HEK293T (cell line): ENCODE results near the gene STK24.
"Not testable (repeated sequence)": the region's sequence is repeated elsewhere in the genome, so short reads cannot be mapped to it uniquely, and the experiment has no call there.

ENCODE experiments used
- CTCF ChIA-PET: fragments of 350-600 bp; formaldehyde crosslinking; extraction: SDS; loops from one replicate; lab custom pipeline; 2021; ENCODE audit warnings: antibody characterized with exemption, inconsistent platforms; lab: Yijun Ruan, JAX
- POLR2A ChIA-PET: fragments of 350-600 bp; formaldehyde crosslinking; extraction: SDS; loops from one replicate; lab custom pipeline; 2020; ENCODE audit warnings: antibody characterized with exemption, inconsistent platforms; lab: Yijun Ruan, JAX
- DNase-seq: peaks from one replicate; pipeline ENCODE4 v3.0.0; 2012; ENCODE audit warnings: mixed read lengths; ENCODE audit errors: extremely low spot score
- ARNT ChIP-seq: fragments of 450-650 bp; IDR thresholded peaks from 2 replicates; pipeline ENCODE4 v1.6.1; 2017; ENCODE audit warnings: mild to moderate bottlenecking
- BHLHE40 ChIP-seq: fragments of 450-650 bp; IDR thresholded peaks from 2 replicates; pipeline ENCODE4 v1.6.1; 2016; ENCODE audit warnings: mild to moderate bottlenecking, moderate library complexity, borderline replicate concordance
- CTBP1 ChIP-seq: fragments of 450-650 bp; IDR thresholded peaks from 2 replicates; pipeline ENCODE4 v1.6.1; 2016; ENCODE audit warnings: borderline replicate concordance
- ELF4 ChIP-seq: fragments of 450-650 bp; IDR thresholded peaks from 2 replicates; pipeline ENCODE4 v1.6.1; 2017; ENCODE audit warnings: antibody characterized with exemption
- FOXA1 ChIP-seq: fragments of 450-650 bp; IDR thresholded peaks from 2 replicates; pipeline ENCODE4 v1.6.1; 2016; ENCODE audit warnings: mild to moderate bottlenecking
- FOXK2 ChIP-seq: fragments of 450-650 bp; IDR thresholded peaks from 2 replicates; pipeline ENCODE4 v1.6.1; 2016; ENCODE audit warnings: mild to moderate bottlenecking
- FOXM1 ChIP-seq: fragments of 450-650 bp; IDR thresholded peaks from 2 replicates; pipeline ENCODE4 v1.6.1; 2017; ENCODE audit warnings: mild to moderate bottlenecking, borderline replicate concordance
- HDGF ChIP-seq: fragments of 450-650 bp; IDR thresholded peaks from 2 replicates; pipeline ENCODE4 v1.6.1; 2017; ENCODE audit warnings: antibody characterized with exemption, borderline replicate concordance
- L3MBTL2 ChIP-seq: fragments of 450-650 bp; conservative IDR thresholded peaks from 2 replicates; pipeline ENCODE4 v1.6.1; 2016; ENCODE audit warnings: mild to moderate bottlenecking
- LEF1 ChIP-seq: fragments of 450-650 bp; IDR thresholded peaks from 2 replicates; pipeline ENCODE4 v1.6.1; 2017; ENCODE audit warnings: mild to moderate bottlenecking, borderline replicate concordance
- NFRKB ChIP-seq: fragments of 450-650 bp; IDR thresholded peaks from 2 replicates; pipeline ENCODE4 v1.6.1; 2016; ENCODE audit warnings: mild to moderate bottlenecking, moderate library complexity
- PKNOX1 ChIP-seq: fragments of 450-650 bp; IDR thresholded peaks from 2 replicates; pipeline ENCODE4 v1.6.1; 2016
- SP1 ChIP-seq: fragments of 450-650 bp; IDR thresholded peaks from 2 replicates; pipeline ENCODE4 v1.6.1; 2017
- SUZ12 ChIP-seq: fragments of 450-650 bp; IDR thresholded peaks from 2 replicates; pipeline ENCODE4 v1.6.1; 2016; ENCODE audit warnings: mild to moderate bottlenecking
- TARDBP ChIP-seq: fragments of 450-650 bp; IDR thresholded peaks from 2 replicates; pipeline ENCODE4 v1.6.1; 2016
- ZNF384 ChIP-seq: fragments of 450-650 bp; IDR thresholded peaks from 2 replicates; pipeline ENCODE4 v1.6.1; 2016

The STK24 gene

GRCh38 chr13:98609756-98610155 is 32.8 kb upstream of the STK24 start:
- ChIA-PET POLR2A (no interaction called here), CTCF (interaction anchor here (1.2 kb wide), 1 partner anchor 11 kb away, joined by 3 read pairs; no protein-coding TSS in a partner anchor)
- no peak for TF ChIP-seq TARDBP
- no peak for TF ChIP-seq SUZ12
- TF ChIP-seq L3MBTL2, result no peak
- TF ChIP-seq ARNT, result no peak
- no peak for TF ChIP-seq ZNF384
- TF ChIP-seq ELF4, result no peak
- TF ChIP-seq FOXK2, result no peak
- TF ChIP-seq SP1, result no peak
- TF ChIP-seq LEF1, result no peak
- no peak for TF ChIP-seq HDGF
- no peak for TF ChIP-seq CTBP1
- no peak for DNase-seq

- ChIA-PET CTCF (no interaction called here), POLR2A (no interaction called here)
- DNase-seq, result no peak
- no peak for TF ChIP-seq PKNOX1
- no peak for TF ChIP-seq NFRKB
- no peak for TF ChIP-seq TARDBP
- TF ChIP-seq ELF4, result no peak
- no peak for TF ChIP-seq SUZ12
- no peak for TF ChIP-seq LEF1
- no peak for TF ChIP-seq BHLHE40
- TF ChIP-seq FOXM1, result no peak
- TF ChIP-seq CTBP1, result no peak
- no peak for TF ChIP-seq L3MBTL2
- TF ChIP-seq ARNT, result no peak
Measured at GRCh38 chr13:98606296-98606695, 29.4 kb upstream of the STK24 start.

- no peak for DNase-seq
- CTCF ChIA-PET, result interaction anchor here (0.5 to 0.8 kb wide), 3 partner anchors 10 to 77 kb away, joined by 3 to 4 read pairs (median 3); no protein-coding TSS in a partner anchor
- POLR2A ChIA-PET, result no interaction called here
- TF ChIP-seq ZNF384, result no peak
Measured at GRCh38 chr13:98599502-98600328, 22.8 kb upstream of the STK24 start.

- no peak for DNase-seq
- ChIA-PET POLR2A (no interaction called here), CTCF (interaction anchor here (0.6 to 1.5 kb wide), 7 partner anchors 9 to 309 kb away, joined by 3 to 4 read pairs (median 4); no protein-coding TSS in a partner anchor)
- TF ChIP-seq HDGF (no peak), ELF4 (no peak), FOXK2 (no peak), ZNF384 (no peak), SUZ12 (no peak), CTBP1 (no peak), TARDBP (no peak)
Measured at GRCh38 chr13:98598043-98598442, 21.1 kb upstream of the STK24 start.

GRCh38 chr13:98595134-98595533 is 18.2 kb upstream of the STK24 start:
- DNase-seq, result no peak
- CTCF ChIA-PET, result no interaction called here
- no peak for TF ChIP-seq FOXM1
- TF ChIP-seq BHLHE40, result no peak
- TF ChIP-seq LEF1, result no peak
- no peak for TF ChIP-seq NFRKB
- TF ChIP-seq ELF4, result no peak
- POLR2A ChIA-PET, result no interaction called here

GRCh38 chr13:98592362-98592732 is 15.4 kb upstream of the STK24 start:
- ChIA-PET POLR2A (no interaction called here), CTCF (no interaction called here)
- TF ChIP-seq CTBP1 (no peak), SUZ12 (no peak), FOXK2 (no peak), TARDBP (no peak), LEF1 (no peak), ELF4 (no peak), NFRKB (no peak), FOXM1 (no peak), SP1 (no peak), ARNT (no peak), L3MBTL2 (no peak), ZNF384 (no peak)
- no peak for DNase-seq

- TF ChIP-seq SP1, result no peak
- no peak for TF ChIP-seq ARNT
- no peak for TF ChIP-seq FOXK2
- TF ChIP-seq HDGF, result no peak
- TF ChIP-seq FOXA1, result no peak
- TF ChIP-seq NFRKB, result no peak
- no peak for TF ChIP-seq SUZ12
- TF ChIP-seq TARDBP, result no peak
- TF ChIP-seq CTBP1, result no peak
- no peak for TF ChIP-seq PKNOX1
- no peak for TF ChIP-seq LEF1
- TF ChIP-seq L3MBTL2, result no peak
- ChIA-PET POLR2A (no interaction called here), CTCF (no interaction called here)
- DNase-seq, result no peak
Measured at GRCh38 chr13:98591721-98592361, 14.9 kb upstream of the STK24 start.

- CTCF ChIA-PET, POLR2A ChIA-PET, DNase-seq: not testable (repeated sequence)
Measured at GRCh38 chr13:98590471-98590870, 13.6 kb upstream of the STK24 start.

- CTCF ChIA-PET, result interaction anchor here (1.0 kb wide), 1 partner anchor 8 kb away, joined by 4 read pairs; no protein-coding TSS in a partner anchor
- POLR2A ChIA-PET, DNase-seq: not testable (repeated sequence)
Measured at GRCh38 chr13:98589516-98589915, 12.6 kb upstream of the STK24 start.
